Hematopoietic multipotent progenitor cell treated with erythropoietin and hydrocortisone succinate and interleukin-3 and kit ligand, for 8 days (in vitro differentiated cells): ENCODE results near the gene PPIP5K2.
"Not testable (repeated sequence)": the region's sequence is repeated elsewhere in the genome, so short reads cannot be mapped to it uniquely, and the experiment has no call there.

Experiments used
- DNase-seq: peaks from one replicate; pipeline ENCODE4 v3.0.0-alpha.2; 2015

The PPIP5K2 gene

DNA sequence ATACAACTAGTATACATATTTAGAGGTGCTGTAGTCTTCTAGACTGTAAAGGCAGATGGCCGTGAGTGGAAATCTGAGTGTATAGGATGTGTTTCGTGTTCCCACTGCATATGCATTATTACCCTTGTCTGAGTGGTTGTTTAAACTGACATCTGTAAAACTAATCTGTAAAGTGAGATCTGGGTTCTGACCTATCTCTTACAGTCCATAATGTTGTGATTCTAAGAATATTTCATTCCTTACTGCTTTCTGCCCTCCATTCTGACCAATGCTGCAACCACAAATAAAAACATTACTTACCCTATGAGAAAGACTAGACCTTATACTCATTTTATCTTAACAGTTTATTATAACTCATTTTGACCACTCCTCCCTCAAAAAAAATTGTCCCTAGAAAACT is 90.9 kb downstream of the PPIP5K2 start:
- DNase-seq: no peak

DNA sequence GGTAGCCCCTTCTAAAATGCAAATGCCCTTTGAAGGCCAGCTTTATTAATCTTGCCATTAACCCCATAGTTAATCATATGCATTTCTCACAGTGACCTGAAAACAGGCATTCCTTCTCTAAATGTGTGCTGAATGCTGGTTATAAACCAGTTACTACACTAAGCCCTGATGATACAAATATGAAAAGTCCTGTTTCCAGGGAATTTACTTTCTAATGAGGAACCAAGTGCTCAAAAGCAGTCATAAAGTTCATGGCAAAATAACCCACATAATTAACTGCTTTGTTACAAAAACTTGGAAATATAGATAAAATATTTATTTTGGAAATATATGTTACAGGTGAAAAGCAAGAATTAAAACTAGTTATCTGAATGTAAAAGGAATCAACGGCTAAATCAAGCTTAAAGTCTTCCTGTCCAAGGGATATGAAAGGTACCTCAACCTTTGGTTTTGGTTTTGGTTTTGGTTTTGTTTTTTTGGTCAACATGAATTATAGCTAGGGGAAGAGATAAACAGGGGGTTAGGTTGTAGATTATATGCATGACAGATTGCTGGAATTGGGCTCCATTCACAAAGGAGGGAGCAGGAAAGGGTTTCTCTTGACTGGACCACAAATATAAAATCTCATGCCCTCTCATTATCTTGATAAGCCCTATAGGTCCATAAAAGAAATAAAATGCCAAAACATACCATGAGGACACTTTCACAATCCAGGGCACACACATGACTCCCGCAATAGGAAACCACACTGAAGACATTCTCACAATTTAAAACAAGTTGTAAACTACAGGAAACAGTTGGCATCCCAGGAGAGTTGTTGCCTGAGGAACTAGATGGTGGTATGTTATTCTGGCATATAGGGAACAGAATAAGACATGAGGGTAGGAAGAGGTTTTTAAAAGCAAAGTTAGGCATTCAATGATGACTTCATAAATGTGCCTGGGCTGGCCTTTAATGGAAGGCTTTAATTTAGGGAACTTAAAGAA is 91.8 kb downstream of the PPIP5K2 start:
- DNase-seq: no peak

DNA sequence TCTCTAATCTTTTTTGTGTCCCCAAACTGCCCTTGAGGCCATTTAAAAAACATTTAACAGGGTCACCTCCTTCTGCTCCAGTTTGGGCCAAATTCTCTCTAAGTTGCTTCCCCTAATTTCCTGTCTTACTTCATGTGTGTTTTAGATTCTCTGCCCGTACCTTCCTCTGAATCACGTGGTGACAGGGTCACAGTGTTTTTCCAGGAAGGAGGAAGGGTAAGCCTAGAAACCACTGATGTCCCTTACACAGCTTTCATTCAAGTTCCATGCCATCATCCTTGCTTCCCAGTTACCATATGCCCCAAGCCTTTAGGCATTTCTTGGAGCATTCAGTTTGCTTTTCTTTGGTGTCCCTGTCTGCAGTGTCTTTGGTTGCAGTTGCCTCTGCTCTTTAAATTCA is 96.0 kb downstream of the PPIP5K2 start:
- DNase-seq: no peak

DNA sequence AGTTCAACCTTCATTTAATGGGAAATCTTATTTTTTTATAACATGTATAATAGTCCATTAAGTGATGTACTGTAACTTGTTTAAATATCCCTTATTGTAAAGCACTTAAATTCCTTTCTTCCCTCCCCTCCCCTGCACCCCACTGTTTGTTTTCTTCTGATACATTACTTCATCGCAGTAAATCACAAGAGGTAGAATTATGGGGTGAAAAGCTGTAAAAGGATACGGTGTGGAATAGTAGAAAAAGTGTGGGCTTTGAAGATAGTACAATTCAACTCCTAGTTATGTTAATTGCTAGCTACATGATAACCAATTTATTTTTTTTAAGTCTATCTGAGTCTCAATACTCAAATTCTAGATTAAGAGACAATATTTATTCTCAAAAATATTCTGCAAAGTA is 96.6 kb downstream of the PPIP5K2 start:
- no peak for DNase-seq

DNA sequence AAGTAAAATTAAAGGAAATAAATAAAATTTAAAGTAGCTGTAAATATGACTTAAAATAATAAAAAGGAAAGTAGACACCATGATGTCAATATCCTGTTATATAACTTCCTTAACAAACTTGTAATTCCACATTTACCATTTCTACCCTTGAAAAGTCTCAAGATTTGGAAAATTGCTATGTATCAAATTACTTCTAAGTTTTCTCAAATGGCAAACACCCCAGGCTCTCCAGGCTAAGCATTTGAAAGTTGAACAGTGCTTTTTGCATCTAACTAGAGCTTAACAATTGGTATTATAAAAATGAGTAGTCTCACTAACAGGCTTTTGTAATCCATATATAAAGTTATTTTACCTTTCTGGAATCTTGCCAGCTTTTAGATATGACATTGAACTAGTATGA is 97.0 kb downstream of the PPIP5K2 start:
- no peak for DNase-seq

DNA sequence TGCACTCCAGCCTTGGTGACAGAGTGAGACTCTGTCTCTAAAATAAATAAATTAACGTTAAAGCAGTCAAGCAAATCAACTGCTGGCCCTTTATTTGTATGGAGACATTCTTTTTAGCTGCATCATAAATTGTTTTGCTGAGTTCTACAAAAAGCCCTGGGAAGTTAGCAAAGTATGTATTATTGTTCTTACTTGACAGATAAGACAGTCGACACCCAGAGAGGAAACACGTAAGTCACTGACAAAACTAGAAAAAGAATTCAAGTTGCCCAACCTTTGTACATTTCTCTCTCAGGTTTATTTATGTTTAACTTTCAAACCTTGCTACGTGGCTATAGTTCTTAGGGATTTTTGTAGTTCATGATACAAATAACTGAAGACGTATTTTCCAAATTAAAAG is 98.1 kb downstream of the PPIP5K2 start:
- no peak for DNase-seq

DNA sequence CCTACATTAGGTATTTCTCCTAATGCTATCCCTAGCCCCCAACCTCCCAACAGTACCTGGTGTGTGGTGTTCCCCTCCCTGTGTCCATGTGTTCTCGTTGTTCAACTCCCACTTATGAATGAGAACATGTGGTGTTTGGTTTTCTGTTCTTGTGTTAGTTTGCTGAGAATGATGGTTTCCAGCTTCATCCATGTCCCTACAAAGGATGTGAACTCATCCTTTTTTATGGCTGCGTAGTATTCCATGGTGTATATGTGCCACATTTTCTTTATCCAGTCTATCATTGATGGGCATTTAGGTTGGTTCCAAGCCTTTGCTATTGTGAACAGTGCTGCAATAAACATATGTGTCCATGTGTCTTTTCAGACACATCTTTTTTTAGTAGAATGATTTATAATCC is 99.0 kb downstream of the PPIP5K2 start:
- DNase-seq: not testable (repeated sequence)

DNA sequence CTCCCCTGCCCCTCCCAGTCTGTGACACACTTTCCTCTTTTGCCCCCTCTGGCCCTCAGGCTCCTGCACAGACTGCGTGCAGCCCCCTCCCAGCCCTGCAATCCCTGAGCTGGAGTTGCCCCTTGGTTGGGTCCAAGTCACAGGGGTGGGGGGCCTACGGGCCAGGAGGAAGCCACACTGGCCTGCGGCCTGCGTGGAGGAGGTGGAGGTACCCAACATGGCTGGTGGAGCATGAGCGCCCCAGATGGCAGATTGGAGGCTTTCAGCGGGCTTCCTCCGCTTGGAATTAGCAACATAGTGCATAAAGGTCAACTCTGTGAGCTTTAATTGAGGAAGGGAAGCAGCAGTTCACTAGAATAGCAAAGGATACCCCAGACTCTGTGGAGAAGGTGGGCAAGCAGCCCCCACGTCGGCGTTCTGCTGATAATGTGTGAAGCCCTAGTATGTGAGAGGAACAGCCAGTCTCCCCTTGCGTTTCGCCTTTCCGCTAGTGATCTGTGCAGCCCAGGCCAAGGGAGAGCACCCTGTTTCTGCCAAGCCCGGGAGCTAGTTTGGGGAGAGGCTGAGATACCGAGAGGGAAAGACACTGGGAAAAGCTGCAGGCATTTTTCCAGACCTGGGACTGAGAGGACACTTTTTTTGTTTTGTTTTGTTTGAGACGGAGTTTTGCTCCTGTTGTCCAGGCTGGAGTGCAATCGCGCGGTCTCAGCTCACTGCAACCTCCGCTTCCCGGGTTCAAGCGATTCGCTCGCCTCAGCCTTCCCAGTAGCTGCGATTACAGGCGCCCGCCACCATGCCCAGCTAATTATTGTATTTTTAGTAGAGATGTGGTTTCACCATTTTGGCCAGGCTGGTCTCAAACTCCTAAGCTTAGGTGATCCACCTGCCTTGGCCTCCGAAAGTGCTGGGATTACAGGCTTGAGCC is 103.2 kb downstream of the PPIP5K2 start:
- DNase-seq: no peak

DNA sequence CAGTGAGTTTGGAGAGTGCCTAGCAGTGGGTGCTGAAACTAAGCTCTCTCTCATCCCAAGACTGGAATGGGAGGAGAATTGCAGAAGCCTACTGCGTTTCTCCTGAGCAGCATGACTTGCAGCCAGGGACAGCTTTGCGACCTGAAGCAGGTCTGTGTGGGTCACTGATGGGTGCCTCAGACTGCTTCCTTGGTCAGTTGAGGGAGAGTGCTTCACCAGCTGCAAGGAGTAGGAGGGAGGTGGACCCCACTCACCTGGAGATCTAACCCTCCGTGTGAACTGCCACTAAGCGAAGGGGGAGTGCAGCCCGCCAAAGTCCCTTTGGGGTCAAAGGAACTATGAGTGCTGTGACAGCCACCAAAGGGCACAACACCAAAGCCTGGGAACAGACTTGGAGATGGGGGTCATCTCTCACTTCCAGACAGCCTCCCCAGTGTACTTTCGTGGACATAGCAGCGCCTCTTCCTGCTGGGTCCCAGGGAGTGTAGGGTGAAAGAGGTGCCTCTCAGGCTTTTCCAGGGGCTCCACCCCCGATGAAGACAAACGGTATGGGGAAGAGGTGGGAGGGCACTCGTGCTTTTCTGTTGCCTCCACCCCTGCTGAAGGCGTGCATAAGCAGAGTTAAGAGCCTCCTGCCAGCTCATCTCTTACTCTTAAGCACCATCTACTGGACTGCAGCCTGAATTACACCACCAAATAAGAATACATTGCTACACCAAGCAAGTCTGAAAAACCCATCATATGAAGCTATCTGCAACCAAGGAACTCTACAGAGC is 104.2 kb downstream of the PPIP5K2 start:
- DNase-seq: peak; percentile 85

DNA sequence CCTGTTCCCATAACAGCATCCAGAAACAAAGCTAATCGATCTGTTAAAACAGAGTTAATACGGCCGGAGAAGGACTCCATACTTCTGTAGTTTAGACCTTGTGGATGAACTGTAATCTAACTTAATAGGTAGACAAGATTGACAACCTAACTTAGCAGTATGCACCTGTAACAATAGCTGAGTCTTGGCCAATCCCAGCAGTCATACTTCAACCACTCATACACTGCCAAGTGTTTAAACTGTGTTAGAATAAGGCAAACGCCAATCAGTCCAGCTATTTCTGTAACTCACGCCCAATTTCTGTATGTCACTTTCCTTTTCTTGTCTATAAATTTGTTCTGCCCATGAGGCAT is 104.8 kb downstream of the PPIP5K2 start:
- no peak for DNase-seq

DNA sequence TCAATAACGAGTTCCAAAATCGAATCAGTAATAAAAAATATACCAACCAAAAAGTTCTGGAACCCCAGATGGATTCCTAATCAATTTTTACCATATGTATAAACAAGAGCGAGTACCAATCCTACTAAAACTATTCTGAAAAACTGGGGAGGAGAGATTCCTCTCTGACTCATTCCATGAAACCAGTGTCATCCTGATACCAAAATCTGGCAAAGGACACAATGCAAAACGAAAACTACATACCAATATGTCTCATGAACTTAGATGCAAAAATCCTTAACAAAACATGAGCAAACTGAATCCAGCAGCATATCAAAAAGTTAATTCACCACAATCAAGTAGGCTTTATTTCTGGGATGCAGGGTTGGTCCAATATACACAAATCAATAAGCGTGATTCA is 108.0 kb downstream of the PPIP5K2 start:
- no peak for DNase-seq

DNA sequence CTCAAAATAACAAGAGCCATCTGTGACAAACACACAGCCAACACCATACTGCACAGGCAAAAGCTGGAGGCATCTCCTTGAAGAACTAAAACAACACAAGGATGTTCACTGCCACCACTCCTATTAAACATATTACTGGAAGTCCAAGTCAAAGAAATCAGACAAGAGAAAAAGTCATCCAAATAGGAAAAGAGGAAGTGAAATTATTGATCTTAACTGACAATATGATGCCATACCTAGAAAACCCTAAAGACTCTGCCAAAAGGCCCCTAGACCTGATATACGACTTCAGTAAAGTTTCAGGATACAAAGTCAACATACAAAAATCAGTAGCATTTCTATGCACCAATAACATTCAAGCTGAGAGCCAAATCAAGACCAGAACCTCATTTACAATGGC is 108.5 kb downstream of the PPIP5K2 start:
- DNase-seq: no peak

DNA sequence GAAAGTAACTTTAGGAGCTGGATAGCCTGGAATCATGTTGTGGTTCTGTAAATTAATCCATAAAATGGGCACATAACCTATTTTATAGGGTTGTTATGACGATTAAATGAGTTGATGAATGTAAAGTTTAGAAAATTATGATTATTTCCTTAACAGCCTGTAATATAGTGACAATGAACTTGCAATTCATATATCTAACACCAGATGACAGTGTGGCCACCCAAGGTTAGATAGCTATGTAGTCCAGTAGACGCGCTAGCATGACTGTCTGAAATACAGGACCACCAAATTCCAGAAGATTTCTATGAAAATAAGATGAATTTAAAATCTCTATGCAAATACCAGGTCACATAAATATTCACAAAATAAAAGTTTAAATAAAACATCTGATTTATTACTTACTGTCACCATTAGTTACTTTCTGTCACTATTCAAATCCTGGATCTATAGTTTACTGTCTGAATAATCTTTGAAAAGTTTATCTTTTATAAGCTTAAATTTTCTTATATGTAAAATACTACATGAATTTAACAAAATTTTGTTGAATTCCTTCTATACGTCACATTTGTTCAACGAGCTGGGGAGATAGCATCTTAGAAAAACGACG is 112.4 kb downstream of the PPIP5K2 start:
- DNase-seq: peak; percentile 71

DNA sequence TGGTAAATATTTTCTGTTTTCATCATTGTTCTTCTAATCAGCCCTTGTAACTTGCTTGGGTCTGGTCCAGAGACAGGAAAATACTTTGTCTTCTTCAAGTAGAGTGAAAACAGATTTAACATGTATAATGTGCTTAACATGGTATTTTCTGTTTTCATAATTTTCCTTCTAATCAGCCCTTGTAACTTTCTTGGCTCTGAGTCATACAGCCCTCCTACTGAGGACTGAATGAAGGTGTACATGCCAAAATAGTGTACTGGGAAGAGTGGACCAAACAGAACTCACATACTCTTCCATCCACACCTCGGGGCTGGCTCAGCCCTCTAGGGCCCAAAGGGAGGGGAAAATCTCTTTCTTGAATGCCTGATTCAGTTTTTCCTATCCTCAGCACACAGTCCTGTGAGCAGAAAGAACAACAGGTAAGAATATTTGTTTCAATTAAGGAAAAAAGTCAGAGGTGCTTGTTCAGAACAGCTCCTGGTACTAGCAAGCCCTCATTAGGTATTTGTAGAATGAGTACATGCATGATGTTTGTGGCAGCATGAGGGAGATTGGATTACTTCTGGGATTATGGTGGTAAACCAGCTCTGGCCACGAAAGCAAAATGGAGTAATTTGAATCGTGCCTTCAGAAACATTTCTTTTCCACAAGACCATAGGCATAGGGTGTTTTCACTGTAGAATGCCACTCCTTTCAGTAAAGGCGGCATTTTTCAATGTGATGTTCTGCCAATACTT is 114.3 kb downstream of the PPIP5K2 start:
- DNase-seq: no peak

DNA sequence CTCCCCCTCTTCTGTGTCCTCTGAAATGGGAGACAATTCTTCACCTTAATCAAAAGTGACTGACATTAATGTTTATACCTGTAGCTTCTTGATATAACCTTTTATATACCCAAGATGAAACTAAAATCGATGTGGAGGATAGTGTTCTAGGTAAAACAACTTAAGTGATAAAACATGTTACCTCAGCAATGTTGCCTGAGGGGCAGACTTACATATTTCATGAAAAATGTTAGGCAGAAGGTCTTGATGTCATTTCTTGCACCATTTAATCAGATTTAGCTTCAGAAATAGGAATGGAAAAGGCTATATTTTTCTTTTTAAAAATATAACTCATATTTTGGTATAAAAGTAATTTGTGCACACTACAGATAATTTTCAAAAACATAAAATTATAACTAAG is 115.8 kb downstream of the PPIP5K2 start:
- DNase-seq: no peak

DNA sequence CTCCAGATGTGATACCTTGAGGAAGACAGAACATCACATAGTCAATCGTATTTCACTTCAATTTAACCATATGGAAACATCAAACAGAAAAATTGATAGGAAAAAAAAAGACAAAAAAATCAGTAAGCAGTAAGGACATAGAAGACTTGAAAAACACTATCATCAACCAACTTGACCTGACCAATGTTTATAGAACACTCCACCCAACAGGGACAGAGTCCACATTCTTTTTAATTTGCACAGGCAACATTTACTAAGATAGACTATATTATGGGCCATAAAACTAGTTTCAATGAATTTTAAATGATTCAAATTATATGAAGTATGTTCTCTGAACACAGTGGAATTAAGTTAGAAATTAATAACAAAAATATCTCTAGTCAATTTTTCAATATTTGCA is 117.7 kb downstream of the PPIP5K2 start:
- no peak for DNase-seq

DNA sequence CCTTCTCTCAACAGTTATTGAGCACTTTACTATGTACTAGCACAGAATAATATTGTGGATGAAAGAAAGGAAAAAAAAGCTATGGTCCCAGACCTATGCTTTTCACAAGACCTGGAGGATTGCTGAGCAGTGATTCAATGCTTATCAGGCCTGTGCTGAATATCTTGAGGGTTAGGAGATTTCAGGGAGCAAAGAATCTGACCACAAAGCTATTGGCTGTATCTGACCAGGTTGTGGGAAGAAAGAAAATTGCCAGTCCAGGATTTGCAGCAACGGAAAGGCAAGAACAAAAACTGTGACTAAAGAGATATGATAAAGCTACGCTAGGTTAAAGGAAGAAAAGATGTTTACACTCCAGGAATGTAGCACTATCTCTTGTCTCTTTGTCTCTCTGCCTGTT is 123.6 kb downstream of the PPIP5K2 start:
- no peak for DNase-seq

DNA sequence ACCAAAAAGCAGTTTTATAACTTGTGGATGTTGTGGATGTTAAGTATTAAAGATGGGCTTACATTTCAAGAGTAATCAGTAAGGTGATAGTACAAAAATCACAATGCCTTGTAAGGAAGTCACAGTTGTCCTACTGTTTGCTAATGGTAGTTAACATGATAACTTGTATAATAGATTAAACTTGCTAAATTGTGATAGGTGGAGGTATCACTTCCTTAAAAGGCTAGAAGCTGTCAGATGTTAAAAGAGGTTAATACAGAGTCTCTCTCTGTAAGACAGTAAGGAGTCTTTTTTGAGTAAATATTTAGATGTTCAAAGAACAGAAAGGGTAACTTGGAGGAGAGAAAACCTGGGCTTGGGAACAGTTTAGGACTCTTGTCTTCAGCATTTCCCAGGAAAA is 124.3 kb downstream of the PPIP5K2 start:
- no peak for DNase-seq

DNA sequence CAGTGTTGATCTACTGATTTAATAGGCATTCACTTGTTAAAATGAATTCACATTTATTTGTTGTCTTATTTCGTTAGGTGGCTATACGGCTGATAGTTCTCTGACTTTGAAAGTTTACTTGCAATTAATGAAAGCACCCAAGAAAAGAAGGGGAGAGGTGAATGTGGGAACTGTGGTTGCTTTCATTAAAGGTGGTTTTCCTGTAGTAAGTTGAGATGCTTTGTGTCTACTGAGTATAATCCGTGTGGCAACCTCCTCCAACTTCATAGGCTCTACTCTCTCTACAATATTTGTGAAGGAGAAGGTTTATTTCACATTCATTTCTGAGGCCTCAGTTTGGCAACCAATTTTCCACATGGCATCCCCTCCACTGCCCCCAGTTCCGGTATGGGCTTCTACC is 125.7 kb downstream of the PPIP5K2 start:
- no peak for DNase-seq

DNA sequence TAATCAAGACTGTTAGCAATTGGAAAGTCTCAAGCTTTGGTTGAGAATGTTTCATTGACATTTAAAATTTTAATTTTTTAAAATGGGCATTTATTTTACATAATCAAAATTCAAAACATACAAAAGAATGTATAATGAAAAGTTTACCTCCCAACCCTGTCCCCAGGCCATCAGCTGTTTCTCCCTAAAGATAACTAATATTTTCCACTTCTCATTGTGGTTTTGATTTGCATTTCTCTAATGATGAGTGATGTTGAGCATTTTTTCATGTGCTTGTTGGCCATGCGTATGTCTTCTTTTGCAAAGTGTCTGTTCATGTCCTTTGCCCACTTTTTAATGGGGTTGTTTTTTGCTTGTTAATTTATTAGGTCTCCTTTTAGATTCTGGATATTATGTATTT is 127.0 kb downstream of the PPIP5K2 start:
- no peak for DNase-seq

DNA sequence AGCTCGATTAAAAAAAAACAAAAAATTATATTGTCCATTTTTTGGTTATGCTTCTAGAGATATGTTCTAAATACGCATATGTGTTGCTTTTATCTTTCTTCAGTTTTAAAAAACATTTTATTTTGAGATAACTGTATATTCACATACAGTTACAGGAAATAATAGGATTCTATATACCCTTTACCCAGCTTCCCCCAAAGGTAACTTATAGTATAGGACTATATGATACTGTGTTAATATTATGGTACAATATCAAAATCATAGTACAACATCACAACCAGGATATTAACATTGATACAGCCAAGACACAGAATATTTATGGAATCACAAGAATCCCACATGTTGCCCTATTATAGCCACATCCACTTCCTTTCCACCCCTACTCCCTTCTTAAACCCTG is 129.0 kb downstream of the PPIP5K2 start:
- DNase-seq: no peak

DNA sequence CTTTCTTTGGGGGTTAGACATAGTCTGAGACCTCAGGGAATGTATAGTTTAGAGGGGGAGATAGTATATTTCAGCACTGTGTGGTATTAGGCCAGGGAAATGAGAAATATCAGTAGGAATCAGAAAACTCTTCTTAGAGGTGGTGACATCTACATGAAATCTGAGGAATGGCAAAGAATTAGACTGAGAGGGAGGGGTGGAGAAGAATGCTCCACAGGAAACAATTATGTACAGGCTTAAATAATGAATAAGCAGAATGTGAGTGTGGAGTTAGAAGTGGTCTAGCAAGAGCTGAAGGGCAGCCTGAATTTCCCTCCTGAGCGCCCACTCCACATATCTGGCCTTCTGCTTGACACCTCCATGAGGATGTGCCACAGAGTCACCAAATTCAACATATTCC is 134.8 kb downstream of the PPIP5K2 start:
- no peak for DNase-seq
